Fibroblast of peridontal ligament (primary cell): Measurements from ENCODE around the gene AIG1.
"Not testable (repeated sequence)": the region's sequence is repeated elsewhere in the genome, so short reads cannot be mapped to it uniquely, and the experiment has no call there.

Experiments
- DNase-seq: peaks from one replicate; pipeline ENCODE4 v3.0.0-alpha.2; 2010; ENCODE audit errors: extremely low read depth

AIG1 gene

DNA sequence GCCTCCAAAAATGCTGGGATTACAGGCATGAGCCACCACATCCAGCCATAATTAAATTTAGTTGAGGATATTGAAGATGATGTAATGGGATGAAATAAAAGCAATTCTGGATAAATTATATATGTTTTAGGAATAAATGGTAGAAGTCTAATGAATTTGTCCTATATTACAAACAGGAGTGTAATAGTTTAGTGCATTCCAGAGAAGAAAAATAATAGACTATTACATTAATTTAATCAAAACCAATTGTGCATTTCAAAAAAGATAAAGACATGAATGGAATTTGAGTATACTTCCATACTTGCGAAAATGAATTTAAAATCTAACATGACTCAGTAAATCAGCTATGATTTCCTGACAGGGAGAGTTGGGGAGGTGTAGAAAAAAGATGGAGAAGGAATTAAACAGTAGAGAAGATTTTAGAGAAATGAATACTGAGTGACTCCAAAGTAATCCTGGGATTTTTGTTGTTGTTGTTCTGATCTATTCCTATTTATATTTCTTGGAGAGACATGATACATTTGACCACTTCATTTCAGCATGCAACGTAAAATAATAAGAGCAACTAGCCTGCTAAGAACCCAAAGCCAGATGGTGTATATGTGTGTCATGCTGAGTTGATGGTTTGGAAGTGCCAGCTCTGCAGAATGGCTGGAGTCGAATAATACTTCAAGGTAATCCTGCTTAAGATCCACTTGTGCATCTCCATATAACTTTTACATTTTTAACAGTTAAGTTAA lies 67.4 kb downstream of the AIG1 start:
- no peak for DNase-seq

- DNase-seq = peak; percentile 75
Observed at GRCh38 chr6:143128681-143129015, 68.0 kb downstream of the AIG1 start.

DNA sequence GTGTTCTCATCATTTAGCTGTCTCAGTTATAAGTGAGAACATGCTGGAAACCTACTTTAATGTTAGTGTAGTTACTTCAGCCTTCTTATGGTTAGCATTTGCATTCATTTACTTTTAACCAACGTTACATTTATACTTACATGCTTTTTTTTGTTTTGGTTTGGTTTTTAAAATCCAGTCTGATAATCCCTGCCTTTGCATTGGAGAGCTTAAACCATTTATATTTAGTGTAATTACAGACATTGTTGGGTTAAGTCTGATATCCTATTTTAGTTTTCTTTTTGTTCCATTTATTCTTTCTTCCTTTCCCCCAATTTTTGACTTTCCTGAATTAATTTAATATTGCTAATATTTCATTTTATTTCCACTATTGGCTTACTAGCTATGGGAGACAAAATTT lies 70.2 kb downstream of the AIG1 start:
- DNase-seq = no peak

- peak; percentile 21 for DNase-seq
Observed at GRCh38 chr6:143135325-143135724, 74.6 kb downstream of the AIG1 start.

GRCh38 chr6:143135797-143136561 lies 75.3 kb downstream of the AIG1 start:
- DNase-seq = peak; percentile 18

DNA sequence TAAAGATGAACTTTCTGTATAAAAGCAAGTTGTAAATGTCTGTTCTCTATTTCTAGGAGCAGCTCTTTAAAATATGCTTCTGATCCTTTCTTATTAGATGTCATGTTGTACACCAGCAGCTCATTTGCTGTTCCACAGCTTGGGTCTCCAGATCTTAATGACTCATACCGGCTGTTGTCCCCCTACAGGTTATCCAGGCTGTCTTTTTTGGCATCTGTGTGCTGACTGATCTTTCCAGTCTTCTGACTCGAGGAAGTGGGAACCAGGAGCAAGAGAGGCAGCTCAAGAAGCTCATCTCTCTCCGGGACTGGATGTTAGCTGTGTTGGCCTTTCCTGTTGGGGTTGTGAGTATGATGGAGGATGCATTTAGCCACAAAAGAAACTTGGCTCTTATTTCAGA lies 76.0 kb downstream of the AIG1 start:
- DNase-seq = no peak

DNA sequence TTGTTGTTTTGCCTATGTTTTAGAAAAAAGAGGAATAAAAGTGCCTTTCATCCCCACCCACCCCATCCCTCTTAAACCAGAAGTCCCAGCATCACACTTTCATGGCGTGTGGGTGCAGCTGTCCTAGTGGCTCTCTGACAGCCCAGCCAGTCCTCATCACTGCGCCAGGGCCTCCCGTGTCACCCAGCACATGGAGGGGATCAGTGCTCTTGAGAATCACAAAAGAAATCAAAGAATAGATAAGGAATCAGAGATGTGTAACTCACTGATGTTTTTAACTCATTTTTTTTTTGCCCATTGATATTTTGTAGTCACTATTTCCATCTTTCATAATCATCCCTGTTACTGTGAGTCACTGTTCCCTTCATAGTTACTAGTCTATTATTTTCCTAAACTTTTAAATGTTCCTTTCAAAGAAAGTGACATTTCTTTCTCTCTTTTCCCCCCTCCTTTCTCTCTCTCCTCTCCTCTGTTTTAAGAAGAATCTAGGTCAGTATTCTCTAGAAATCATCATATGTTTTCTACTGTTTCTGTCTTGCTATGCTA lies 78.6 kb downstream of the AIG1 start:
- DNase-seq = peak; percentile 34

- DNase-seq = not testable (repeated sequence)
Observed at GRCh38 chr6:143139884-143140283, 79.2 kb downstream of the AIG1 start.

GRCh38 chr6:143140767-143141166 lies 80.1 kb downstream of the AIG1 start:
- DNase-seq = no peak

DNA sequence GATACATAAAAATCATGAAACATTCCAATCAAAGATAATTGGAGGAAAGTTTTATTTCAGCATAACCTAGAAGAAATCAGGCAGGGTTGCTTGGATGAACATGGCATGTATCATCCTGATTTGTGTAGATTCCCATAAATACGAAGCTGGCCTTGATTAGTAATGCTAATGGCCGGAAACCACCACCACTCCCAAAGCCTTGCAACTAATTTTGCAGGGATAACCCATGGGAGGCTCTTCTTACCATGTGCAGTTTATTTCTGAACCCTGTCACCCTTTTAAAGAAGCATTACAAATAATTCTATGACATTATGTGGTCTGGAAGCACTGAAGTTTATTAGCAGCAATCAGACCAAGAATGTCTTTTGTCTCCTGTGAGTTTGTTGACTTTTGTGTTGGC lies 80.8 kb downstream of the AIG1 start:
- peak; percentile 89 for DNase-seq

DNA sequence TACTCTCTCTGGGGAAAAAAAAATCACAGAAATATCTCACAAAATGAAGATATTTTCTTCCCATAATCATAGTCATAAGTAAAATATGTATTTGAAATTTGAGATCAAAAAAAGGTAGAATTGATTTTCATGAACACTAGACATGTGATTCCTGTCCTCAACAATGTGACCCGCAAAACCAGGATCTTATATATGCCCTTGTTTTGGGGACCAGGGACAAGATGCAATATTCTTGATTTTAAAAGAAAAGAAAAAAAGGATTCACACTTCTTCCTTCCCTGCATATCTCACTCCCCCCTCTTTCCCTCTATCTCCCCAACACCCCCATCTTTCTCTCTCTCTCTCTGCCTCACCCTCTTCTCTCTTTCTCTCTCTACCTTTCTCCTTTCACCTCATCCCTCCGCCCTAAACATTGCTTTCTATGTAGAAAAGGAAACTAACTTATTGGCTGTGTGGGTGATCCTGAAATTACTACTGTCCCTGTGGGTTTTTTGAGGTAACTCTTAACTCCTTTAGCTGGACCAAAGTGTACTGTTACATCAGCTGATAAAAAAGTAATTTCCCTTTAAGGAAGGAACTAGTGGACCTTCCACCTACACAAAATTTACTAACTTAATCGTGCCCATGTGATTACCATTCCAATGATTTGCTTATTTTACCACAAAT lies 85.6 kb downstream of the AIG1 start:
- DNase-seq = no peak

GRCh38 chr6:143149771-143150170 lies 89.1 kb downstream of the AIG1 start:
- DNase-seq = peak; percentile 56

GRCh38 chr6:143150281-143150680 lies 89.6 kb downstream of the AIG1 start:
- no peak for DNase-seq

GRCh38 chr6:143151381-143151780 lies 90.7 kb downstream of the AIG1 start:
- DNase-seq = no peak

- no peak for DNase-seq
Observed at GRCh38 chr6:143155681-143156080, 95.0 kb downstream of the AIG1 start.

- peak; percentile 21 for DNase-seq
Observed at GRCh38 chr6:143157131-143157530, 96.4 kb downstream of the AIG1 start.

- DNase-seq = peak; percentile 75
Observed at GRCh38 chr6:143158113-143158581, 97.5 kb downstream of the AIG1 start.

DNA sequence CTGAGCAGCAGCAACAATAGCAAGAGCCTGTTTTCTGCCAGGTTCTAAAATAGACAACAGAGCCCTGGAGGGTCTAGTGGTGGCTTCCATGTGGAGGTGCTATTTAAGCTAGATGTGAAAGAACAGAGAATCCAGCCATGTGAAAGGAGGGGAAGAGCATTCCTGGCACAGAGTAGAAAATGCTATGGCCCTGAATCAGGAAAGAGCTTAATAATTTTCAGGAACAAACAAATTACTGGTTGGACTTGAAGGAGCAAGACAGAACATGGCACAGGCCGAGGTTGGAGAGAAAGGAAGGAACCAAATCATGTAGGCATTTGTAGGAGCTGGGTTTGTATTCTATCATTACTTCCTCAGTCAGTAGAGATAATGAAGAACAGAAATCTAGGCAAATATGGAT lies 98.3 kb downstream of the AIG1 start:
- peak; percentile 19 for DNase-seq

GRCh38 chr6:143160015-143160414 lies 99.3 kb downstream of the AIG1 start:
- DNase-seq = no peak

GRCh38 chr6:143160439-143161220 lies 99.9 kb downstream of the AIG1 start:
- no peak for DNase-seq

DNA sequence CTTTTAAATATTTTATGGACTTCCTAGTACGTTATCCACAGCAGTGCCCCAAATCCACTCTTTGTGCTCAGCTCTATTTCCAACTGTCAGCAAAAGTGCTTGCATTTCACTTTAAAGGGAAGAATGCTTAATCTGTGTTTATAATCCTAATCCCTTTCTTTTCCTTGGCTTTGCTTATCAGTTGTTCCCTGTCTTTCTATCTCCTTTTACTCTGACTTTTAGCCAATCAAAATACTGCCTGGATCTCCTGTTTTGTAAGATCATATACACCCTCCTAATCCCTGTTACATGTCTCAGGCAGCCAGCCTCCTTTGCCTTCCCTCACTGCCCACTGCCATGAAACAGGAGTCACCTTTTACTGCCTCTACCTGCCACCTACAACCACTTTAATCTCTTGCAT lies 102.9 kb downstream of the AIG1 start:
- DNase-seq = no peak
